NCI-H2107 treated with DMSO at 0.1 percent for 48 hours (cell line): ENCODE measurements around the gene ZNF564.
"Not testable (repeated sequence)": the region's sequence is repeated elsewhere in the genome, so short reads cannot be mapped to it uniquely, and the experiment has no call there.

Experiments
- DNase-seq: peaks from one replicate; lab custom pipeline; 2025; ENCODE audit not compliant: unreplicated experiment; lab: John Stamatoyannopoulos, UW

Gene ZNF564

GRCh38 chr19:12551060-12551832 lies at the start of gene ZNF564:
TSS of gene ZNF564 (minus strand) at chr19:12551482. CDS start at chr19:12551332, 150 bp downstream.
- peak; percentile 95 for DNase-seq

- DNase-seq, result no peak
These were observed 46.3 kb upstream of the ZNF564 start for GRCh38 chr19:12597594-12597993.

GRCh38 chr19:12596927-12597548 lies 45.8 kb upstream of the ZNF564 start:
- no peak for DNase-seq

- DNase-seq, result no peak
These were observed 45.2 kb upstream of the ZNF564 start for GRCh38 chr19:12596485-12596884.

GRCh38 chr19:12581100-12581499 lies 29.8 kb upstream of the ZNF564 start:
- DNase-seq, result no peak

GRCh38 chr19:12580180-12580694 lies 29.0 kb upstream of the ZNF564 start:
- no peak for DNase-seq

- no peak for DNase-seq
These were observed 27.4 kb upstream of the ZNF564 start for GRCh38 chr19:12578641-12579040.

- peak; percentile 64 for DNase-seq
These were observed 22.8 kb upstream of the ZNF564 start for GRCh38 chr19:12574036-12574435.

- DNase-seq, result no peak
These were observed 16.7 kb upstream of the ZNF564 start for GRCh38 chr19:12567951-12568350.

- not testable (repeated sequence) for DNase-seq
These were observed 15.1 kb upstream of the ZNF564 start for GRCh38 chr19:12566380-12566779.

- peak; percentile 81 for DNase-seq
These were observed 12.9 kb upstream of the ZNF564 start for GRCh38 chr19:12564016-12564664.

- DNase-seq, result no peak
These were observed 4.2 kb upstream of the ZNF564 start for GRCh38 chr19:12555456-12555930.

GRCh38 chr19:12546903-12547302 lies 4.4 kb downstream of the ZNF564 start:
- no peak for DNase-seq

GRCh38 chr19:12546068-12546467 lies 5.2 kb downstream of the ZNF564 start:
- no peak for DNase-seq

- DNase-seq, result no peak
These were observed 6.0 kb downstream of the ZNF564 start for GRCh38 chr19:12545267-12545666.

- DNase-seq, result no peak
These were observed 6.8 kb downstream of the ZNF564 start for GRCh38 chr19:12544401-12544876.

GRCh38 chr19:12543855-12544254 lies 7.4 kb downstream of the ZNF564 start:
- DNase-seq, result no peak

GRCh38 chr19:12527034-12527836 lies 24.0 kb downstream of the ZNF564 start:
- DNase-seq, result no peak

- no peak for DNase-seq
These were observed 24.7 kb downstream of the ZNF564 start for GRCh38 chr19:12526542-12526941.

GRCh38 chr19:12521996-12522395 lies 29.3 kb downstream of the ZNF564 start:
- DNase-seq, result no peak
